H1 (cell line): ENCODE data around the gene NGEF. TPM values are rescaled to one million over a fixed set of nuclear protein-coding genes. Genes with fewer than 3 reads are reported as not detected.

ENCODE experiments used
- CTCF ChIA-PET: fragments of 300-600 bp; sonication (Branson Sonifier 250); formaldehyde crosslinking; loops from one replicate; lab custom pipeline; 2021; ENCODE audit not compliant: partially characterized antibody; lab: Charles Lee
- POLR2A ChIA-PET: fragments of 300-600 bp; sonication (Branson Sonifier 250); formaldehyde crosslinking; loops from one replicate; lab custom pipeline; 2021; ENCODE audit warnings: inconsistent platforms; ENCODE audit not compliant: partially characterized antibody; lab: Charles Lee
- DNase-seq, 2 experiments: peaks; one replicate each; pipeline versions ENCODE4 v3.0.0 to v3.0.0-alpha.2; 2010 to 2022; ENCODE audit warnings: low spot score in 2 of 2, low read depth in 1 of 2, mixed read lengths in 1 of 2
- FAIRE-seq: peaks from 2 replicates; lab custom pipeline; 2011; peaks lifted over from hg19 to GRCh38; lab: Jason Lieb, UNC
- H2AFZ ChIP-seq: 2 replicates; pipeline ENCODE4 v1.8.1; 2012; ENCODE audit warnings: low read length, inconsistent platforms
- H2AK5ac ChIP-seq: 2 replicates; pipeline ENCODE4 v1.6.1; 2013; ENCODE audit warnings: low read depth, low read length
- H2BK120ac ChIP-seq: replicated peaks from 2 replicates; pipeline ENCODE3; 2013; ENCODE audit warnings: low read depth, low read length, inconsistent platforms
- H2BK12ac ChIP-seq: 2 replicates; pipeline ENCODE4 v1.6.1; 2013; ENCODE audit warnings: low read depth, low read length
- H2BK15ac ChIP-seq: 2 replicates; pipeline ENCODE4 v1.6.1; 2013; ENCODE audit warnings: low read length
- H2BK20ac ChIP-seq: 2 replicates; pipeline ENCODE4 v1.6.1; 2013; ENCODE audit warnings: low read length
- H2BK5ac ChIP-seq: 2 replicates; pipeline ENCODE4 v1.6.1; 2013; ENCODE audit warnings: low read depth, low read length
- H3K14ac ChIP-seq: 2 replicates; pipeline ENCODE4 v1.6.1; 2013; ENCODE audit warnings: inconsistent platforms; ENCODE audit not compliant: insufficient read length
- H3K18ac ChIP-seq: 2 replicates; pipeline ENCODE4 v1.6.1; 2013; ENCODE audit warnings: low read length; ENCODE audit errors: extremely low read depth
- H3K23ac ChIP-seq: 2 replicates; pipeline ENCODE4 v1.6.1; 2013; ENCODE audit warnings: inconsistent platforms; ENCODE audit not compliant: insufficient read length
- H3K23me2 ChIP-seq: 2 replicates; pipeline ENCODE4 v1.6.1; 2013; ENCODE audit warnings: low read depth, low read length
- H3K27ac ChIP-seq: 2 replicates; pipeline ENCODE4 v1.6.1; 2011; ENCODE audit warnings: low read depth, low read length, inconsistent platforms
- H3K27me3 ChIP-seq, 4 experiments: replicated peaks in 1 of 4; 1 replicate in 1 of 4; 2 replicates in 3 of 4; pipeline versions ENCODE4 v1.6.1 to v1.8.1; 2011 to 2013; ENCODE audit warnings: low read length in 3 of 4, mild to moderate bottlenecking in 3 of 4, inconsistent platforms in 2 of 4, mixed read lengths in 2 of 4, moderate library complexity in 1 of 4; ENCODE audit not compliant: control insufficient read depth in 3 of 4, insufficient read depth in 3 of 4; ENCODE audit errors: extremely low read depth in 1 of 4
- H3K36me3 ChIP-seq, 4 experiments: 2 replicates each; pipeline versions ENCODE4 v1.6.1 to v1.8.1; 2011 to 2013; ENCODE audit warnings: mild to moderate bottlenecking in 4 of 4, low read length in 3 of 4, moderate library complexity in 2 of 4, control low read depth in 1 of 4, inconsistent platforms in 1 of 4; ENCODE audit not compliant: insufficient read depth in 4 of 4, control insufficient read depth in 2 of 4
- H3K4ac ChIP-seq: replicated peaks from 2 replicates; pipeline ENCODE3; 2013; ENCODE audit warnings: low read length, low read depth, mixed read lengths, inconsistent platforms; ENCODE audit not compliant: insufficient read length
- H3K4me1 ChIP-seq, 4 experiments: replicated peaks in 1 of 4; 1 replicate in 1 of 4; 2 replicates in 3 of 4; pipeline versions ENCODE4 v1.6.1 to v1.8.1; 2011 to 2013; ENCODE audit warnings: low read length in 3 of 4, inconsistent platforms in 2 of 4, mixed read lengths in 1 of 4; ENCODE audit not compliant: insufficient read depth in 4 of 4, control insufficient read depth in 3 of 4
- H3K4me2 ChIP-seq, 2 experiments: 2 replicates each; pipeline versions ENCODE4 v1.6.1 to v1.8.1; 2011 to 2013; ENCODE audit warnings: low read depth in 2 of 2, low read length in 2 of 2, control low read depth in 1 of 2, inconsistent platforms in 1 of 2, mild to moderate bottlenecking in 1 of 2; ENCODE audit not compliant: insufficient read depth in 1 of 2
- H3K4me3 ChIP-seq, 4 experiments: fragments of 200-600, 300-600 bp in 1 of 4; sonication (generic), shearing (Covaris generic), sonication (Bioruptor Twin) in 1 of 4; 2 replicates each; pipeline versions ENCODE4 v1.5.1 to v1.8.1; 2011 to 2016; ENCODE audit warnings: low read length in 4 of 4, low read depth in 3 of 4, control low read depth in 2 of 4, inconsistent platforms in 2 of 4, mild to moderate bottlenecking in 2 of 4, mixed read lengths in 1 of 4, moderate library complexity in 1 of 4; ENCODE audit not compliant: insufficient read depth in 2 of 4; ENCODE audit errors: extremely low read depth in 1 of 4
- H3K56ac ChIP-seq: replicated peaks from 2 replicates; pipeline ENCODE3; 2013; ENCODE audit warnings: low read depth, mild to moderate bottlenecking, mixed read lengths, low read length, inconsistent platforms; ENCODE audit not compliant: insufficient read length
- H3K79me1 ChIP-seq: 2 replicates; pipeline ENCODE4 v1.6.1; 2013; ENCODE audit warnings: low read depth, low read length, control low read depth
- H3K79me2 ChIP-seq, 2 experiments: 2 replicates each; pipeline versions ENCODE4 v1.6.1 to v1.8.1; 2012 to 2013; ENCODE audit warnings: low read length in 2 of 2, mild to moderate bottlenecking in 2 of 2, inconsistent platforms in 1 of 2; ENCODE audit not compliant: insufficient read depth in 2 of 2, control insufficient read depth in 1 of 2
- H3K9ac ChIP-seq, 4 experiments: replicated peaks in 1 of 4; 1 replicate in 1 of 4; 2 replicates in 3 of 4; pipeline versions ENCODE4 v1.6.1 to v1.8.1; 2011 to 2013; ENCODE audit warnings: low read depth in 3 of 4, low read length in 3 of 4, control low read depth in 2 of 4, mild to moderate bottlenecking in 2 of 4, moderate library complexity in 2 of 4, inconsistent platforms in 1 of 4; ENCODE audit errors: extremely low read depth in 1 of 4
- H3K9me3 ChIP-seq, 2 experiments: 2 replicates each; pipeline versions ENCODE4 v1.6.1 to v1.8.1; 2012 to 2013; ENCODE audit warnings: mild to moderate bottlenecking in 2 of 2, moderate library complexity in 2 of 2, control low read depth in 1 of 2, inconsistent platforms in 1 of 2, low read depth in 1 of 2, low read length in 1 of 2, mixed read lengths in 1 of 2; ENCODE audit not compliant: insufficient read depth in 2 of 2
- H4K20me1 ChIP-seq, 2 experiments: replicated peaks in 1 of 2; 2 replicates each; pipeline versions ENCODE3 to v1.8.1; 2011 to 2013; ENCODE audit warnings: inconsistent platforms in 2 of 2, low read length in 2 of 2, mild to moderate bottlenecking in 1 of 2; ENCODE audit not compliant: insufficient read depth in 2 of 2, control insufficient read depth in 1 of 2
- H4K5ac ChIP-seq: 2 replicates; pipeline ENCODE4 v1.6.1; 2013; ENCODE audit warnings: low read length, low read depth, mixed read lengths, inconsistent platforms; ENCODE audit not compliant: insufficient read length
- H4K8ac ChIP-seq: 2 replicates; pipeline ENCODE4 v1.8.0; 2013; ENCODE audit warnings: mild to moderate bottlenecking, moderate library complexity, low read length, inconsistent platforms; ENCODE audit not compliant: insufficient read depth; ENCODE audit errors: extremely low read depth
- H4K91ac ChIP-seq: replicated peaks from 2 replicates; pipeline ENCODE3; 2013; ENCODE audit warnings: low read length, mixed read lengths, inconsistent platforms; ENCODE audit not compliant: insufficient read length
- ATF3 ChIP-seq: IDR thresholded peaks from 2 replicates; pipeline ENCODE4 v1.6.1; 2011; ENCODE audit warnings: low read depth, mild to moderate bottlenecking, low read length; ENCODE audit not compliant: insufficient read depth
- EP300 ChIP-seq, 2 experiments: IDR thresholded peaks; 1 replicate in 1 of 2; 2 replicates in 1 of 2; pipeline ENCODE4 v1.6.1; 2011 to 2012; ENCODE audit warnings: low read depth in 2 of 2, low read length in 2 of 2, mild to moderate bottlenecking in 2 of 2, borderline replicate concordance in 1 of 2, inconsistent platforms in 1 of 2, moderate library complexity in 1 of 2
- POLR2A ChIP-seq, 2 experiments: IDR thresholded peaks; 1 replicate in 1 of 2; 2 replicates in 1 of 2; pipeline ENCODE4 v1.6.1; 2011; ENCODE audit warnings: low read depth in 2 of 2, low read length in 2 of 2, mild to moderate bottlenecking in 2 of 2; ENCODE audit errors: control extremely low read depth in 1 of 2
- RBBP5 ChIP-seq: IDR thresholded peaks from 2 replicates; pipeline ENCODE4 v1.7.1; 2012; ENCODE audit warnings: low read depth, mild to moderate bottlenecking, inconsistent platforms, low read length, moderate library complexity, borderline replicate concordance
- SAP30 ChIP-seq: fragments of 300-600 bp; sonication (generic); IDR thresholded peaks from 2 replicates; pipeline ENCODE4 v1.7.1; 2012; ENCODE audit warnings: low read length, moderate library complexity, mild to moderate bottlenecking, inconsistent platforms; ENCODE audit not compliant: insufficient read depth, insufficient replicate concordance
- SUZ12 ChIP-seq: fragments of 200-600 bp; sonication (generic); IDR thresholded peaks from 2 replicates; pipeline ENCODE4 v1.6.1; 2012; ENCODE audit warnings: mild to moderate bottlenecking, inconsistent platforms, low read length, moderate library complexity, mixed read lengths
- WGBS, 2 experiments: shearing (Covaris generic) in 1 of 2; methylation state at CpG; one replicate each; pipeline versions ENCODE4 v1.1.6 to v1.1.7; 2013 to 2015; ENCODE audit warnings: low lambda C conversion rate in 2 of 2, mixed read lengths in 2 of 2, inconsistent platforms in 1 of 2, low coverage in 1 of 2, missing lambda C conversion rate in 1 of 2; ENCODE audit not compliant: insufficient replicate concordance in 2 of 2, insufficient coverage in 1 of 2, insufficient read length in 1 of 2; ENCODE audit errors: extremely low coverage in 1 of 2, missing lambda C conversion rate in 1 of 2; 5-methylcytosine and 5-hydroxymethylcytosine counted together
- polyA plus RNA-seq, 7 experiments: library from polyadenylated mRNA; depleted of rRNA in 3 of 7; stranded (reverse) in 5 of 7; unstranded in 2 of 7; fragments of >200 nt in 5 of 7; fragments of 200-250 nt in 2 of 7; gene quantifications; 1 replicate in 5 of 7; 2 replicates in 1 of 7; 4 replicates in 1 of 7; pipeline versions ENCODE4 v1.2.1 to v1.2.3, GENCODE V29; 2011 to 2013; ENCODE audit warnings: missing spikeins in 2 of 7, mixed read lengths in 2 of 7
- total RNA-seq: library from RNA; stranded (reverse); fragmentation: NEBNext Ultra II Directional; extraction: Animal tissue kit (Norgen Biotek cat#: 25700); gene quantifications from 2 replicates; pipeline ENCODE4 v1.2.1, GENCODE V29; 2021

Gene NGEF
- total and polyA plus RNA-seq, 2 of the 8 experiments (the other 6 are each of a cell fraction or from before 2014, with no cell fraction given): 2.7 to 3.2 TPM

GRCh38 chr2:232954691-232955090, 58.4 kb downstream of the NGEF start:
- no peak overlapping the region for H2BK15ac ChIP-seq
- H3K79me2 ChIP-seq: no peaks in the 10 kb centered on the region
- H4K5ac ChIP-seq: no peak overlapping the region
- H3K23ac ChIP-seq: no peak overlapping the region
- ChIA-PET CTCF (interaction anchor here (0.8 to 1.0 kb wide), 2 partner anchors 68 to 106 kb away, joined by 3 read pairs; partner anchors contain the start of gene INPP5D), POLR2A (no interaction called here)
- DNase-seq: no peak
- no peaks in the 10 kb centered on the region for H3K79me1 ChIP-seq
- no peak overlapping the region for H2BK5ac ChIP-seq
- H3K18ac ChIP-seq: no peak overlapping the region
- H3K14ac ChIP-seq: no peak overlapping the region
- no peaks in the 10 kb centered on the region for H3K36me3 ChIP-seq
- no peak overlapping the region for H2BK20ac ChIP-seq
- no peak overlapping the region for H3K9ac ChIP-seq
- no peaks in the 10 kb centered on the region for H3K4me1 ChIP-seq
- no peaks in the 10 kb centered on the region for H3K23me2 ChIP-seq
- no peaks in the 10 kb centered on the region; a peak in 1 of 7 replicates for H3K27me3 ChIP-seq
- H2BK12ac ChIP-seq: no peak overlapping the region
- H2BK120ac ChIP-seq: no peak overlapping the region
- FAIRE-seq: no peak
- H4K8ac ChIP-seq: no peak overlapping the region
- no peak overlapping the region for H3K4me3 ChIP-seq
- H3K27ac ChIP-seq: no peak overlapping the region
- no peaks in the 10 kb centered on the region for H3K9me3 ChIP-seq
- no peak overlapping the region for H3K4ac ChIP-seq
- no peak overlapping the region for H2AFZ ChIP-seq
- no peak overlapping the region for H3K4me2 ChIP-seq
- no peak overlapping the region for H4K91ac ChIP-seq
- H3K56ac ChIP-seq: no peak overlapping the region
- no peaks in the 10 kb centered on the region for H4K20me1 ChIP-seq
- TF ChIP-seq SAP30: no peak
- no peak for TF ChIP-seq POLR2A (IDR thresholded peaks at IDR 0.05; ENCODE audit: control extremely low read depth in 1 of 2, low read depth in 2 of 2, low read length in 2 of 2)
- no peak for TF ChIP-seq RBBP5
- no peak for TF ChIP-seq EP300 (IDR thresholded peaks at IDR 0.05; ENCODE audit: borderline replicate concordance in 1 of 2, low read depth in 2 of 2, low read length in 2 of 2)
- no peak for TF ChIP-seq SUZ12
- no peak for TF ChIP-seq ATF3
- TF ChIP-seq, all 59 proteins: peak for 0
- 88% methylated on average over 10 of the region's 10 CpGs; no CpG with 5 or more reads in 1 of the 2 experiments for WGBS, 2 experiments
- no peak overlapping the region for H2AK5ac ChIP-seq
